Measurements from ENCODE around the gene VAV3. TPM values are rescaled to one million over a fixed set of nuclear protein-coding genes. Genes with fewer than 3 reads are reported as not detected.

The VAV3 gene
- polyA plus RNA-seq, 3 donors, result 5.4 to 9.2 (median 9.0) TPM

- DNase-seq, result no peak
- Mint-ChIP-seq H3K36me3 (peaks cover 0 to 7% of the 10 kb centered on the region in 2 donors), H3K4me1 (peaks cover 50% of the 10 kb centered on the region), H3K9me3 (peaks cover 0 to 4% (median 2%) of the 10 kb centered on the region in 7 donors), H3K4me3 (no peak overlapping the region), H3K27ac (peak overlapping the region in 1 of 7 donors; percentile 62), H3K27me3 (ENCODE audit: low read depth in 3 of 3) (peaks cover 0 to 2% (median 0%) of the 10 kb centered on the region in 3 donors)
- no peak overlapping the region for H3K9ac ChIP-seq (ENCODE audit: insufficient read depth, low read length, poor library complexity, severe bottlenecking)
- H3K4me3 ChIP-seq (replicated peaks in 1 of 3; ENCODE audit: low read depth in 2 of 3, low read length in 3 of 3), result no peak overlapping the region
- no peaks in the 10 kb centered on the region for H3K9me3 ChIP-seq (replicated peaks in 1 of 2; ENCODE audit: control insufficient read depth in 1 of 2, insufficient read depth in 1 of 2, low read length in 2 of 2)
- no peaks in the 10 kb centered on the region for H3K36me3 ChIP-seq (replicated peaks in 1 of 2; ENCODE audit: control insufficient read depth in 1 of 2, insufficient read depth in 2 of 2, low read length in 2 of 2)
- TF ChIP-seq CTCF (IDR thresholded peaks at IDR 0.05), result no peak
- peaks cover 13% of the 10 kb centered on the region for H4K20me1 ChIP-seq (ENCODE audit: insufficient read depth, low read length)
- H2AFZ ChIP-seq (ENCODE audit: insufficient read depth, low read depth, low read length, poor library complexity, severe bottlenecking), result no peak overlapping the region
- H3K4me1 ChIP-seq (ENCODE audit: control insufficient read depth in 1 of 2, insufficient read depth in 2 of 2, low read length in 2 of 2), result peaks cover 22 to 28% of the 10 kb centered on the region in 2 donors
- intact Hi-C loops (cut with micrococcal nuclease), result loop anchor here in 1 of 2 donors (10.0 kb wide), 1 partner anchor 68 kb away; the partner anchor contains the start of gene VAV3
- no peak overlapping the region for H3K27ac ChIP-seq (ENCODE audit: low read depth in 1 of 2, low read length in 2 of 2)
- peaks cover 76% of the 10 kb centered on the region for H3K79me2 ChIP-seq (ENCODE audit: insufficient read depth, low read length)
- H3K4me2 ChIP-seq (replicated peaks; ENCODE audit: extremely low read depth, low read length, poor library complexity, severe bottlenecking), result no peak overlapping the region
- no peaks in the 10 kb centered on the region for H3K27me3 ChIP-seq (ENCODE audit: control insufficient read depth in 2 of 2, insufficient read depth in 2 of 2, low read length in 2 of 2)
- no CpG with 5 or more reads among the region's 3 CpGs for WGBS (ENCODE audit: insufficient coverage)
These were observed 68.6 kb downstream of the VAV3 start for GRCh38 chr1:107896401-107896800.

GRCh38 chr1:107895403-107896191 lies 69.4 kb downstream of the VAV3 start:
- Mint-ChIP-seq H3K36me3 (peaks cover 1 to 7% of the 10 kb centered on the region in 2 donors), H3K27me3 (ENCODE audit: low read depth in 3 of 3) (peaks cover 0 to 2% (median 0%) of the 10 kb centered on the region in 3 donors), H3K4me3 (no peak overlapping the region), H3K9me3 (peaks cover 0 to 4% (median 2%) of the 10 kb centered on the region in 7 donors), H3K4me1 (peaks cover 47% of the 10 kb centered on the region), H3K27ac (peak overlapping the region in 1 of 7 donors; percentile 7)
- H3K4me1 ChIP-seq (ENCODE audit: control insufficient read depth in 1 of 2, insufficient read depth in 2 of 2, low read length in 2 of 2), result peaks cover 22 to 28% of the 10 kb centered on the region in 2 donors
- H3K4me3 ChIP-seq (replicated peaks in 1 of 3; ENCODE audit: low read depth in 2 of 3, low read length in 3 of 3), result no peak overlapping the region
- no peak overlapping the region for H3K4me2 ChIP-seq (replicated peaks; ENCODE audit: extremely low read depth, low read length, poor library complexity, severe bottlenecking)
- 26% methylated on average over 2 of the region's 3 CpGs for WGBS (ENCODE audit: insufficient coverage)
- H4K20me1 ChIP-seq (ENCODE audit: insufficient read depth, low read length), result peaks cover 13% of the 10 kb centered on the region
- intact Hi-C loops (cut with micrococcal nuclease), result loop anchor here in 1 of 2 donors (10.0 kb wide), 1 partner anchor 69 kb away; the partner anchor contains the start of gene VAV3
- H3K9me3 ChIP-seq (replicated peaks in 1 of 2; ENCODE audit: control insufficient read depth in 1 of 2, insufficient read depth in 1 of 2, low read length in 2 of 2), result no peaks in the 10 kb centered on the region
- H3K79me2 ChIP-seq (ENCODE audit: insufficient read depth, low read length), result peaks cover 75% of the 10 kb centered on the region
- no peaks in the 10 kb centered on the region for H3K36me3 ChIP-seq (replicated peaks in 1 of 2; ENCODE audit: control insufficient read depth in 1 of 2, insufficient read depth in 2 of 2, low read length in 2 of 2)
- no peak for DNase-seq
- H3K9ac ChIP-seq (ENCODE audit: insufficient read depth, low read length, poor library complexity, severe bottlenecking), result no peak overlapping the region
- no peak for TF ChIP-seq CTCF (IDR thresholded peaks at IDR 0.05)
- H3K27me3 ChIP-seq (ENCODE audit: control insufficient read depth in 2 of 2, insufficient read depth in 2 of 2, low read length in 2 of 2), result no peaks in the 10 kb centered on the region
- no peak overlapping the region for H3K27ac ChIP-seq (ENCODE audit: low read depth in 1 of 2, low read length in 2 of 2)
- H2AFZ ChIP-seq (ENCODE audit: insufficient read depth, low read depth, low read length, poor library complexity, severe bottlenecking), result no peak overlapping the region

Data from CD14-positive monocyte (primary cell).